Muscle layer of colon (tissue), 2 donors: Measurements from ENCODE around the gene CCL8.

ENCODE experiments used
- H3K27ac ChIP-seq: one replicate; pipeline ENCODE4 v1.7.0; 2013; ENCODE audit warnings: low read depth, mild to moderate bottlenecking, low read length, moderate library complexity
- H3K27me3 ChIP-seq, 2 donors: one replicate each; pipeline ENCODE4 v1.7.0; 2013; ENCODE audit warnings: low read length in 2 of 2, mild to moderate bottlenecking in 2 of 2; ENCODE audit not compliant: insufficient read depth in 2 of 2, control insufficient read depth in 1 of 2
- H3K36me3 ChIP-seq: one replicate; pipeline ENCODE4 v1.7.0; 2013; ENCODE audit warnings: mild to moderate bottlenecking, low read length; ENCODE audit not compliant: insufficient read depth
- H3K4me1 ChIP-seq: one replicate; pipeline ENCODE4 v1.7.0; 2013; ENCODE audit warnings: mild to moderate bottlenecking, low read length; ENCODE audit not compliant: insufficient read depth
- H3K4me3 ChIP-seq, 2 donors: one replicate each; pipeline ENCODE4 v1.7.0; 2013; ENCODE audit warnings: low read length in 2 of 2, low read depth in 1 of 2, mild to moderate bottlenecking in 1 of 2, moderate library complexity in 1 of 2
- H3K9ac ChIP-seq: one replicate; pipeline ENCODE4 v1.7.0; 2013; ENCODE audit warnings: low read length
- H3K9me3 ChIP-seq: one replicate; pipeline ENCODE4 v1.7.0; 2013; ENCODE audit warnings: mild to moderate bottlenecking, low read length
- donor health status: abdominal sarcoma.
- donor health status: Adenocarcinoma of cecum.

CCL8 gene

DNA sequence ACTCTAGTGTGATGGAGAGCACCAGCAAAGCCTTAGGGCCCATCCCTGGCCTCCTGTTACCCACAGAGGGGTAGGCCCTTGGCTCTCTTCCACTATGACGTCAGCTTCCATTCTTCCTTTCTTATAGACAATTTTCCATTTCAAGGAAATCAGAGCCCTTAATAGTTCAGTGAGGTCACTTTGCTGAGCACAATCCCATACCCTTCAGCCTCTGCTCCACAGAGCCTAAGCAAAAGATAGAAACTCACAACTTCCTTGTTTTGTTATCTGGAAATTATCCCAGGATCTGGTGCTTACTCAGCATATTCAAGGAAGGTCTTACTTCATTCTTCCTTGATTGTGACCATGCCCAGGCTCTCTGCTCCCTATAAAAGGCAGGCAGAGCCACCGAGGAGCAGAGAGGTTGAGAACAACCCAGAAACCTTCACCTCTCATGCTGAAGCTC is at the start of gene CCL8:
TSS of gene CCL8 (plus strand) at position 397 of the 445 bp plus-strand sequence. CDS start 67 bp downstream, outside the sequence.
- Histone ChIP-seq H3K4me3 (no peak within 1 kb of the TSS), H3K27ac (no peak within 1 kb of the TSS)

DNA sequence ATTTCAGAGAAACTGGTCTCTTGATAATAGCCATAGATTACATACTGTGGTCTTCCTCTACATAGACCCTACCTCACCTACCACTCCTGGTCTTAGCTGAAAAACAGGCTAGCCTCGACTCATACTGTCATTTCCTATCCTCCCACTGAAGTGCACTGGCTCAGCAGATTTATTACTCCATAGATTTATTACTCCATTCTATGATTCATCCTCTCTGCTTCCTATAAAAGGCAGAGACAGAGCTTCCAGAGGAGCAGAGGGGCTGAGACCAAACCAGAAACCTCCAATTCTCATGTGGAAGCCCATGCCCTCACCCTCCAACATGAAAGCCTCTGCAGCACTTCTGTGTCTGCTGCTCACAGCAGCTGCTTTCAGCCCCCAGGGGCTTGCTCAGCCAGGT is 49.3 kb upstream of the CCL8 start, which contains the start of gene CCL7:
TSS of gene CCL7 (plus strand) at position 253 of the 400 bp plus-strand sequence. CDS start at position 323, 70 bp downstream.
- Histone ChIP-seq H3K27me3 (no peaks in the 10 kb centered on the region), H3K36me3 (no peaks in the 10 kb centered on the region)

More for the DNA sequence above, at the start of gene CCL8:
- Histone ChIP-seq H3K27me3 (no peaks in the 10 kb centered on the region), H3K4me1 (no peaks in the 10 kb centered on the region), H3K36me3 (no peaks in the 10 kb centered on the region), H3K9ac (no peak within 1 kb of the TSS), H3K9me3 (no peaks in the 10 kb centered on the region)

DNA sequence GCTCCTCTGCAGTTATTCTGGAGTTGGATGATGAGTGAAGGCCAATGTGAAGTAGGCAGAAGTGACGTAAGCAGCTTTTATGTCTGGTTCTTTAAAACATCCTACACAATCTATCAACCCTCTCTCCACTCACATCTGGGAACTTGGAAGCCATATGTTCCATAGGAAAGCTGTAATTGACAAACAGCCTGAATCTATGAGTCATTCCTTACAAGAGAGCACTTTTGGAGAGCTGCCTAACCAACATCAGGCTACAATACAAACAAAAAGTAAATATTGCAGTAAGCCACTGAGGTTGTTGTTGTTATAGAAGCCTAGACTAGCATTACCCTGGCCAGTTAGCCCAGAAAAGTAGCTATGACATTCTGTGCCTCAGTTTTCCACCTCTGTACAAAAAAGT is 43.4 kb upstream of the CCL8 start:
- H3K9me3 ChIP-seq, result no peaks in the 10 kb centered on the region
- no peak overlapping the region for H3K9ac ChIP-seq
- no peaks in the 10 kb centered on the region for H3K36me3 ChIP-seq
- no peaks in the 10 kb centered on the region for H3K27me3 ChIP-seq
- no peaks in the 10 kb centered on the region for H3K4me1 ChIP-seq
- no peak overlapping the region for H3K4me3 ChIP-seq
- H3K27ac ChIP-seq, result no peak overlapping the region

More for the DNA sequence above, 49.3 kb upstream of the CCL8 start, which contains the start of gene CCL7:
- no peaks in the 10 kb centered on the region for H3K9me3 ChIP-seq
- H3K9ac ChIP-seq, result no peak within 1 kb of the TSS
- no peaks in the 10 kb centered on the region for H3K4me1 ChIP-seq
- H3K4me3 ChIP-seq, result no peak within 1 kb of the TSS
- no peak within 1 kb of the TSS for H3K27ac ChIP-seq

DNA sequence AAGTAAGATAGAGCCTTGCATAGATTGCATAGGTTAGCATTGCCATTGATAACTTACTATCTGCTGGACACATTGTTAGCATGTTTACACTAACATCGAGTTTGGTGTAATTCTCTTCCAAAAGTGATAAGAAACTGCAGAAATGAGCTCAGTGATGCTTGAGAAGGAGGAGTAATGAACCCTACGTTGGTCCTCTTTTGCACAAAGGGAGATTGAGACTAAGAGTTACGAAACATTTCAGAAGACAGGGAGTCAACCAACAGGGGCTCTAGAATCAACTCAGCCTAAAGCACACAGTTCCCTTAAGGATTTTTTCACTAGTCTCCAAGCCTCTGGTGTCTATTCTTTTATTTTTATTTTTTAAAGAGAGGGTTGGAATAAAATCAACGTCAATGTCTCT is 42.4 kb upstream of the CCL8 start:
- Histone ChIP-seq H3K9me3 (no peaks in the 10 kb centered on the region), H3K27me3 (no peaks in the 10 kb centered on the region), H3K27ac (no peak overlapping the region), H3K4me1 (no peaks in the 10 kb centered on the region), H3K4me3 (no peak overlapping the region), H3K36me3 (no peaks in the 10 kb centered on the region), H3K9ac (no peak overlapping the region)

DNA sequence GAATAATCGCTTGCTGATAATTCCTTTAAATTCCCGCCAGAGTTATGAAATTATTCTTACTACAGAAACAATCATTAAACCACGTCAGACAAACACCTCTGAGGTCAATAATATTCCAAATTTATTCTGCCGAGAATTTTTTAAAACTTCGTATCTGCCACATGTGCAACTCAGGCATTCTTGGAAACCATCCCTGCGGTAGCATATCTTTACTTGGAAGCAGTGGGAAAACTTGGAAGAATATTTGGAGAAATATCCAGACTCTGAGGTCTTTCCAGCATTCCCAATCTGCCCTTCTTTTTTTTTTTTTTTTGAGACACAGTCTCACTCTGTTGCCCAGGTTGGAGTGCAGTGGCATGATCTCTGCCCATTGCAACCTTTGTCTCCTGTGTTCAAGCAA is 35.7 kb upstream of the CCL8 start:
- Histone ChIP-seq H3K36me3 (no peaks in the 10 kb centered on the region), H3K4me1 (peaks cover 4% of the 10 kb centered on the region), H3K27ac (no peak overlapping the region), H3K9ac (no peak overlapping the region), H3K4me3 (no peak overlapping the region), H3K9me3 (no peaks in the 10 kb centered on the region), H3K27me3 (no peaks in the 10 kb centered on the region)

DNA sequence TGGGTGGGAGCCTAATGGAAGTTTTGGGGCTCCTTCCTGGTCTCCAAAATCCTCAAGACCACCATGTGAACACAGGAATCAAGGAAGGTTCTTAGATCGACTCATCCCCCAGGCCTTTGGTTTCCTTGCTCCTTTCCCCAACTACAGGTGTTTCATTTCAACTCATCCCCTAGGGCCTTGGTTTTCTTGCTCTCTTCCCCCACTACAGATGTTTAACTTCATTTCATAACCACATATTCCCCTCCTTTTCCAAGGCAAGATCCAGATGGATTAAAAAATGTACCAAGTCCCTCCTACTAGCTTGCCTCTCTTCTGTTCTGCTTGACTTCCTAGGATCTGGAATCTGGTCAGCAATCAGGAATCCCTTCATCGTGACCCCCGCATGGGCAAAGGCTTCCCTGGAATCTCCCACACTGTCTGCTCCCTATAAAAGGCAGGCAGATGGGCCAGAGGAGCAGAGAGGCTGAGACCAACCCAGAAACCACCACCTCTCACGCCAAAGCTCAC is 33.9 kb upstream of the CCL8 start, which contains the start of gene CCL11:
TSS of gene CCL11 (plus strand) at position 457 of the 507 bp plus-strand sequence. CDS start 67 bp downstream, outside the sequence.
- H3K9ac ChIP-seq, result no peak within 1 kb of the TSS
- no peak within 1 kb of the TSS for H3K27ac ChIP-seq
- H3K4me3 ChIP-seq, result no peak within 1 kb of the TSS
- no peaks in the 10 kb centered on the region for H3K27me3 ChIP-seq
- no peaks in the 10 kb centered on the region for H3K36me3 ChIP-seq
- H3K4me1 ChIP-seq, result peaks cover 4% of the 10 kb centered on the region
- no peaks in the 10 kb centered on the region for H3K9me3 ChIP-seq

DNA sequence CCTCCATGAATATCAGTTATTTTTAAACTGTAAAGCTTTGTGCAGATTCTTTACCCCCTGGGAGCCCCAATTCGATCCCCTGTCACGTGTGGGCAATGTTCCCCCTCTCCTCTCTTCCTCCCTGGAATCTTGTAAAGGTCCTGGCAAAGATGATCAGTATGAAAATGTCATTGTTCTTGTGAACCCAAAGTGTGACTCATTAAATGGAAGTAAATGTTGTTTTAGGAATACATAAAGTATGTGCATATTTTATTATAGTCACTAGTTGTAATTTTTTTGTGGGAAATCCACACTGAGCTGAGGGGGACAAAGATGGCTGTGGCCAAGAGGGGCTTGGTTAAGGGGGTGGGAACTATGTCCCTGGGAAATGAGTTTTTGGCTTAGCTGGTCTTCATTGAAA is 31.4 kb upstream of the CCL8 start:
- Histone ChIP-seq H3K9ac (no peak overlapping the region), H3K4me1 (peaks cover 4% of the 10 kb centered on the region), H3K27ac (no peak overlapping the region), H3K4me3 (no peak overlapping the region), H3K27me3 (no peaks in the 10 kb centered on the region), H3K36me3 (no peaks in the 10 kb centered on the region), H3K9me3 (no peaks in the 10 kb centered on the region)

DNA sequence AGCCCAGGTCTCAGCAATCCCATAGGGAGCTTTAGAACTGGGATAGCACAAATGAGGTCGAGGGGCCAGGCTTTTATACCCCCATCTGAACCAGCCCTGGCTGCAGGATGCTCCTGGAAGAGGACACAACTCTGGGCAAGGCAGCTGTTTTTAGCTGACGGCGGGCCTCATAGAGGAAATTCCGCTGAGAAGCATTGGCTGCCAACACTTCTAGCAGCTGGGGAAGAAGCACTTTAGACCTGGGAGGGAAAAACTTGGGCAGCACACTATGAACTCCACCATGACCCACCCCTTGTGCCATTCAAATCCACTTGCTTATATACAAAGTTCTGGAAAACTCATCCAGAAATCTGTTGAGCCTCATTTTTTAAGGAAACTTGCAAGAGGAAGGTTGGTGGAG is 28.6 kb upstream of the CCL8 start:
- Histone ChIP-seq H3K4me1 (peaks cover 4% of the 10 kb centered on the region), H3K9ac (no peak overlapping the region), H3K36me3 (no peaks in the 10 kb centered on the region), H3K4me3 (no peak overlapping the region), H3K27me3 (no peaks in the 10 kb centered on the region), H3K9me3 (no peaks in the 10 kb centered on the region), H3K27ac (no peak overlapping the region)

DNA sequence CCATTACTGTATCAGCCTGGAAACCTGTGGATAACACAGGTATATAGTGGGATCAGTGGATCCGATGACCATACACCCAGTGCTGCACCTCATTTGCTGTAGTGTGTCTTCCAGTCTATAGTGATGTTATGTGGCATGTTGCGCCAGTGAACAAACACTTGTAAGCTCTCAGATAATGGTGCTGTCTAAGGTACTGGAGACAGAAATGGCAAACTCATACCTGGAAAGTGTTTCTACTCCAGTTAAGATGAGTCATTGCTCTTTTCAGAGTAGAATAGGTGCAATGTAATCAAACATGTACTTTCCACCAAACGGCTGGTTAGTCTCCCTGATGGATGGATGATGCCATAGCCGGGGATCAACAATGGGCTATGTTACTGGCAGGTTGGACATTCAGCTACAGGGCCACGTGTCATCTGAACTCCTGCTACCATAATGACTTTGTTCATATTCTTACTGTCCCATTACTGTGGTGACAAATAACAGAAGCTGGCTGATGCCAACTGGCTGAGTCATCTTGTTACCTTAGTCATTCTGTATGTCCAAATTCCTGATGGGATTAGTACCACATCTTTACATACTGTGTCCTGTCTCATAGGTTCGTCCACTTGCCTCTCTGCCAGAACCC is 27.4 kb upstream of the CCL8 start:
- H3K4me1 ChIP-seq, result peaks cover 4% of the 10 kb centered on the region
- H3K9me3 ChIP-seq, result no peaks in the 10 kb centered on the region

DNA sequence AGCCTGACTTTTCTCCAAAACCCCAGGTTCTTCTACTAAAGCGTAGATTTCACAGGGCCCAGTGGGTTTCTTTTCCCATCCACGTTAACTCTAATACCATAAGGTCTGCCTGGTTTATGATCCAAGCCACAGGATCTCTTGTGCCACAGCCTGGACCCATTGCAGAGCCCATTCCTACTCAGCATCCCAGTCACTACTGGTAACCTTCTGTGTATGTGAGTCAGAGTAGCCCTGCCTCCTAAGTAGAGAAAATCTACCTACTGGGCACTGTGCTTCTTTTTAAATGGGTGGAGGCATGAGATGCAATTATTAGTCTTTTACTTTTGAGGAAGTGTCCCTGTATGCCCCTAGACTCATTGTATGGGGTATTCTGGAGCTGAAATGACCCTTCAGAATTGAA is 20.2 kb upstream of the CCL8 start:
- H3K27ac ChIP-seq, result no peak overlapping the region
- H3K27me3 ChIP-seq, result no peaks in the 10 kb centered on the region
- H3K9me3 ChIP-seq, result no peaks in the 10 kb centered on the region
- H3K4me3 ChIP-seq, result no peak overlapping the region
- H3K9ac ChIP-seq, result no peak overlapping the region
- H3K36me3 ChIP-seq, result no peaks in the 10 kb centered on the region
- H3K4me1 ChIP-seq, result peaks cover 21% of the 10 kb centered on the region

More for the DNA sequence above, 27.4 kb upstream of the CCL8 start:
- Histone ChIP-seq H3K4me3 (no peak overlapping the region), H3K27ac (no peak overlapping the region), H3K36me3 (no peaks in the 10 kb centered on the region), H3K27me3 (no peaks in the 10 kb centered on the region), H3K9ac (no peak overlapping the region)

DNA sequence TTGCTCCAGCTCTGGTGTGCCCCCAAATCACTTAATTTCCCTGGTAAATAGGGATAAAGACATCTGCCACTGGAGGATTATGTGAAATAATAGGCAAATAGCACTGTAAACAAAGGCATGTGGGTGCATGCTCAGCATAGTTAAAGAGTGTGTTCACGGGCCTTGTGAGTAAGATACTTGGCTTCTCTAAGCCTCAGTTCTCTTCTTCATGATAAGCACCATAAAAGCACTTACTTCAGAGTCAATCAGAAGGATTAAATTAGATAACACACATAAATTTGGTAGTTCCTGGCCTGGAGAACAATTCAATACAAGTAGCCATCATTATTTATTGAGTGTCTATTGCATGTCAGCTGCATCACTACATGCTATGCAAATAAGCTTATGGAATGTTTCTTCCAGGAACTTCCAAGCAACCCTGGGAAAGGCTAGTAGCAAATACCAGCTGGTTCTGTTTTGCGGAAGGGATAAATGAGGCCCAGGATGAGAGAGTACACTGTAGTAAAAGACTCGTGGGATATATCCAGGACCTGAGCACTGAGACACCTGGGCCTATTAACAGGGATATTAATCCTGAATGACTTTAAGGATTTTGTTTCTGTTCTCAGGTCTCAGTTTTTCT is 19.2 kb upstream of the CCL8 start:
- Histone ChIP-seq H3K9ac (no peak overlapping the region), H3K36me3 (no peaks in the 10 kb centered on the region), H3K27ac (no peak overlapping the region), H3K4me1 (peaks cover 21% of the 10 kb centered on the region), H3K4me3 (no peak overlapping the region), H3K27me3 (no peaks in the 10 kb centered on the region), H3K9me3 (no peaks in the 10 kb centered on the region)
